ENCODE measurements around the gene MRPS31.

DNA sequence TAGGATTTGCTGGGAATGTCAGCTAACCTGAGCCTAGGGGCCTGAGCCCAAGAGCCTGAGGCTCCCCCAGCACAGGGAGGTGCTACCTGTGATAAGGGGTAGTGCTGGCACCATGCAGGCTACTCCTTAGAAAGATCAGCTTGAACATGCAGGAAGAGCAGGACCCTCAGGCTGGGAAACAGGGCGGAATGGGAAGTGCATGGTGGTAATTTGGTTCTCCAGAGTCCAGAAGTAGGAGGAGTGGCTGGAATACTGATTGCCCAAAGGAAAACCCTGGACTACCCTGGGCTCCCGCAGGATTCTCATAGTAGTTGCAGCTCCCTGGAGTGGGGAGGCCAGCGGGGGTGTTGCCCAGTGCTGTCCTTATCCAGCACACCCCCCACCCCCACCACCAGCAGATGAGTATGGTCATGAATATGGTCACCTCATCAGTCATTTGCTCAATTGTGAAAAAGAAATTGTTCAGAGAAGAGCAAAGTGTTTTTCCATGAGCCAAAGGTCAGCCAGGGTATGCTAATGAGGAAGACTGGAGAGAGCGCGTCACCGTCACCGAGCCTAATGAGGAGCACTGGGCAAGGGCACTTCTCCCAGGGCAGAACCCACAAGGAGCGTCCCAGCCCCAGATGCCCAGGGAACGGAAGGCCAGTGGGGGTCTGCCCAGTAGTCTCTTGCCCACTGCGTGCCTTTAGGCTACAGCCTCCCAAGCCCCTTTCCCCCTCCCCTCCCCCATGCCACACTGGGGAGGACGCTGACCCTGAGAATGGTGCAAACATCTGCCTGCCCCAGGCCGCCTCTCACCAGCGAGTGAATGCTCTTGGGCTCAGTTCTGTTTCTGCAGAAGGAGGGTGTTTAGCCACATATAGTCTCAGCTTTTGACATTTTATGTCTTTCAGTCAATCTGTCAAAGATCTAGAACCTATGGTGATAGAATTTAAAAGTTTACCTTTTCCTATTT is 23.7 kb upstream of the MRPS31 start:
- TF ChIP-seq POLR2A (IDR thresholded peaks at IDR 0.05), result no peak
- TF ChIP-seq, protein P1, sequence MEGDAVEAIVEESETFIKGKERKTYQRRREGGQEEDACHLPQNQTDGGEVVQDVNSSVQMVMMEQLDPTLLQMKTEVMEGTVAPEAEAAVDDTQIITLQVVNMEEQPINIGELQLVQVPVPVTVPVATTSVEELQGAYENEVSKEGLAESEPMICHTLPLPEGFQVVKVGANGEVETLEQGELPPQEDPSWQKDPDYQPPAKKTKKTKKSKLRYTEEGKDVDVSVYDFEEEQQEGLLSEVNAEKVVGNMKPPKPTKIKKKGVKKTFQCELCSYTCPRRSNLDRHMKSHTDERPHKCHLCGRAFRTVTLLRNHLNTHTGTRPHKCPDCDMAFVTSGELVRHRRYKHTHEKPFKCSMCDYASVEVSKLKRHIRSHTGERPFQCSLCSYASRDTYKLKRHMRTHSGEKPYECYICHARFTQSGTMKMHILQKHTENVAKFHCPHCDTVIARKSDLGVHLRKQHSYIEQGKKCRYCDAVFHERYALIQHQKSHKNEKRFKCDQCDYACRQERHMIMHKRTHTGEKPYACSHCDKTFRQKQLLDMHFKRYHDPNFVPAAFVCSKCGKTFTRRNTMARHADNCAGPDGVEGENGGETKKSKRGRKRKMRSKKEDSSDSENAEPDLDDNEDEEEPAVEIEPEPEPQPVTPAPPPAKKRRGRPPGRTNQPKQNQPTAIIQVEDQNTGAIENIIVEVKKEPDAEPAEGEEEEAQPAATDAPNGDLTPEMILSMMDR (IDR thresholded peaks at IDR 0.05), result no peak

Measured in adrenal gland (tissue), 5 donors.